Endodermal cell (in vitro differentiated cells): Measurements from ENCODE around the gene SFRP4. TPM values are rescaled to one million over a fixed set of nuclear protein-coding genes. Genes with fewer than 3 reads are reported as not detected.

ENCODE experiments used
- DNase-seq: peaks from one replicate; pipeline ENCODE4 v3.0.0-alpha.2; 2017
- H3K27ac ChIP-seq: 2 replicates; pipeline ENCODE4 v1.5.1; 2013; ENCODE audit warnings: mild to moderate bottlenecking, low read depth, low read length, moderate library complexity
- H3K27me3 ChIP-seq: 2 replicates; pipeline ENCODE4 v1.6.1; 2013; ENCODE audit warnings: mild to moderate bottlenecking, low read length, moderate library complexity; ENCODE audit not compliant: insufficient read depth, control insufficient read depth, poor library complexity, severe bottlenecking
- H3K36me3 ChIP-seq: 2 replicates; pipeline ENCODE4 v1.7.0; 2013; ENCODE audit warnings: mild to moderate bottlenecking, low read length, moderate library complexity; ENCODE audit not compliant: control insufficient read depth, insufficient read depth
- H3K4me1 ChIP-seq: one replicate; pipeline ENCODE4 v1.7.0; 2013; ENCODE audit warnings: low read length; ENCODE audit not compliant: control insufficient read depth, insufficient read depth
- H3K4me3 ChIP-seq: 2 replicates; pipeline ENCODE4 v1.5.1; 2013; ENCODE audit warnings: mild to moderate bottlenecking, low read length, moderate library complexity
- H3K9ac ChIP-seq: 2 replicates; pipeline ENCODE4 v1.6.1; 2013; ENCODE audit warnings: mild to moderate bottlenecking, low read length, moderate library complexity; ENCODE audit not compliant: poor library complexity, severe bottlenecking; ENCODE audit errors: extremely low read depth
- H3K9me3 ChIP-seq: 2 replicates; pipeline ENCODE4 v1.6.1; 2013; ENCODE audit warnings: mild to moderate bottlenecking, low read length, moderate library complexity; ENCODE audit not compliant: control insufficient read depth
- H3K27ac Mint-ChIP-seq: 2 replicates; pipeline ENCODE4 v1.8.0; 2020; ENCODE audit warnings: mixed read lengths
- H3K27me3 Mint-ChIP-seq: 2 replicates; pipeline ENCODE4 v1.8.0; 2021; ENCODE audit warnings: mild to moderate bottlenecking, mixed read lengths; ENCODE audit not compliant: insufficient read depth
- H3K36me3 Mint-ChIP-seq: 2 replicates; pipeline ENCODE4 v1.8.0; 2020; ENCODE audit warnings: low read depth, mixed read lengths
- H3K4me1 Mint-ChIP-seq: 2 replicates; pipeline ENCODE4 v1.8.0; 2020; ENCODE audit warnings: mixed read lengths
- H3K4me3 Mint-ChIP-seq: 2 replicates; pipeline ENCODE4 v1.8.0; 2020; ENCODE audit warnings: mild to moderate bottlenecking, moderate library complexity, mixed read lengths
- H3K9me3 Mint-ChIP-seq: 2 replicates; pipeline ENCODE4 v1.8.0; 2020; ENCODE audit warnings: mild to moderate bottlenecking, mixed read lengths
- WGBS, 2 experiments: methylation state at CpG; one replicate each; pipeline versions ENCODE4 v1.1.5 to v1.1.7; 2013; ENCODE audit warnings: missing lambda C conversion rate in 2 of 2, mixed read lengths in 1 of 2; ENCODE audit not compliant: insufficient coverage in 1 of 2, insufficient read length in 1 of 2; 5-methylcytosine and 5-hydroxymethylcytosine counted together
- total RNA-seq, 2 donors: library from RNA; stranded (reverse); fragmentation: NEBNext Ultra II Directional in 1 of 2; extraction: Animal tissue kit (Norgen Biotek cat#: 25700) in 1 of 2; gene quantifications; 2 replicates in 1 of 2; 3 replicates in 1 of 2; pipeline ENCODE4 v1.2.1, GENCODE V29; 2021
- TF ChIP-seq, protein P1 (sequence below): fragments of 200-600 bp; sonication (generic); conservative IDR thresholded peaks from 2 replicates; pipeline ENCODE4 v1.5.0; 2021; ENCODE audit warnings: antibody characterized with exemption, mild to moderate bottlenecking

SFRP4 gene
- total RNA-seq, 2 donors from 2014 or later, result not detected

DNA sequence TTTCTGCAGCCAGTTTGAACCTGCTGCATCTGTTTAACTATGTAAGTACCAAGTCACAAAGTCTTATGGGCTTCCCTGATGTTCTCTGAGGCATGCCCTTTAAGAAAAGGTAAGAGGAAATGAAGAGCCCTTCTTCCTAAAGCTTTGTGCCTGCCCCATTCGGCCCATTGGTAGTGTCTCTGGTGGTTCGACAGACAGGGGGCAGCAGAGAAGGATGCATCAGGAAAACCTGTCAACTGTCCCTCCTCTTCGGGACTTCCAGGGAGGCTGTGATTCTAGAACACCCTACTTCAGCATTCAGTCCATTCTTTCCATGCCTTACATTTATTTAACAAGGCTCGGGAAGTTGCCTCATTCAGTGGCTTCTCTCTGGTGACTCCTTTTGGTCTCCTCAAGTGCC is 1.9 kb upstream of the SFRP4 start:
- Mint-ChIP-seq H3K4me1 (peaks cover 7% of the 10 kb centered on the region), H3K9me3 (no peaks in the 10 kb centered on the region), H3K4me3 (no peak overlapping the region), H3K36me3 (no peaks in the 10 kb centered on the region), H3K27ac (no peak overlapping the region), H3K27me3 (peaks cover 91% of the 10 kb centered on the region)
- DNase-seq, result peak; percentile 63
- Histone ChIP-seq H3K9me3 (no peaks in the 10 kb centered on the region), H3K27me3 (peaks cover 91% of the 10 kb centered on the region), H3K4me1 (no peaks in the 10 kb centered on the region), H3K27ac (no peak overlapping the region), H3K36me3 (no peaks in the 10 kb centered on the region), H3K4me3 (no peak overlapping the region), H3K9ac (no peak overlapping the region)
- 81 to 89% methylated on average over 4 of the region's 4 CpGs for WGBS, 2 experiments
- TF ChIP-seq, protein P1, sequence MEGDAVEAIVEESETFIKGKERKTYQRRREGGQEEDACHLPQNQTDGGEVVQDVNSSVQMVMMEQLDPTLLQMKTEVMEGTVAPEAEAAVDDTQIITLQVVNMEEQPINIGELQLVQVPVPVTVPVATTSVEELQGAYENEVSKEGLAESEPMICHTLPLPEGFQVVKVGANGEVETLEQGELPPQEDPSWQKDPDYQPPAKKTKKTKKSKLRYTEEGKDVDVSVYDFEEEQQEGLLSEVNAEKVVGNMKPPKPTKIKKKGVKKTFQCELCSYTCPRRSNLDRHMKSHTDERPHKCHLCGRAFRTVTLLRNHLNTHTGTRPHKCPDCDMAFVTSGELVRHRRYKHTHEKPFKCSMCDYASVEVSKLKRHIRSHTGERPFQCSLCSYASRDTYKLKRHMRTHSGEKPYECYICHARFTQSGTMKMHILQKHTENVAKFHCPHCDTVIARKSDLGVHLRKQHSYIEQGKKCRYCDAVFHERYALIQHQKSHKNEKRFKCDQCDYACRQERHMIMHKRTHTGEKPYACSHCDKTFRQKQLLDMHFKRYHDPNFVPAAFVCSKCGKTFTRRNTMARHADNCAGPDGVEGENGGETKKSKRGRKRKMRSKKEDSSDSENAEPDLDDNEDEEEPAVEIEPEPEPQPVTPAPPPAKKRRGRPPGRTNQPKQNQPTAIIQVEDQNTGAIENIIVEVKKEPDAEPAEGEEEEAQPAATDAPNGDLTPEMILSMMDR, result peak; percentile 67

DNA sequence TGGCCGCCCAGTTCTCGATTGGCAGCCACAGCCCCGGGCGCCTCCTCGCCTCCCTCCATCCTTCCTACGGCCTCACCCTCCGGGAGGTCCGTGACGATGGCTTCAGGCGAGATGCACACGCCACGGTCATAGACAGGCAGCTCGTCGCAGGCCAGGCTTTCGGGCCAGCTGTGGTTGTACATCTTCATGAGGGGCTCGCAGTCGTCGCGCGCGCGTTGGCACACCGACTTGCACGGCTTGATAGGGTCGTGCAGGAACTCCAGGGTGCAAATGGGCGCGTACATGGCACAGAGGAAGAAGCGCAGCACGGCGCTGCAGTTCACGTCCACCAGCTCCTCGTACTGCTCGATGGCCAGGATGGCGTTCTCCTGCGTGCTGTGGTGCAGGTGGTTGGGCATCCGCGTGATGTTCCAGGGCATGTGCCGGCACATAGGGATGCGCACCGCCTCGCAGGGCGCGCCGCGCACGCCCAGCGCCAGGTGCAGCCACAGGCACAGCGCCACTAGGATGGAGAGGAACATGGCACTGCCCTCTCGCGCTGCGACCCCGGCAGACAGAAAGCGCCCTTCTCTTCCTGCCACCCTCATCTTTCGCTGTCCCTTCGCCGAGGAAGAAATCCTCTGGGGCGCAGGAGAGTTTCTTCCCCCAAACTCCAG is 472 bp downstream of the SFRP4 start:
- Mint-ChIP-seq H3K4me3 (peak overlapping the region; percentile 49), H3K4me1 (peaks cover 7% of the 10 kb centered on the region), H3K27ac (no peak overlapping the region), H3K27me3 (peaks cover 81% of the 10 kb centered on the region), H3K9me3 (no peaks in the 10 kb centered on the region), H3K36me3 (no peaks in the 10 kb centered on the region)
- peak; percentile 73 for DNase-seq
- Histone ChIP-seq H3K27me3 (peaks cover 93% of the 10 kb centered on the region), H3K27ac (no peak overlapping the region), H3K4me3 (peak overlapping the region; percentile 75), H3K9ac (no peak overlapping the region), H3K9me3 (no peaks in the 10 kb centered on the region), H3K4me1 (no peaks in the 10 kb centered on the region), H3K36me3 (no peaks in the 10 kb centered on the region)
- WGBS, 2 experiments, result 22 to 54% methylated on average over 22 to 57 of the region's 57 CpGs
- TF ChIP-seq, protein P1, result no peak

DNA sequence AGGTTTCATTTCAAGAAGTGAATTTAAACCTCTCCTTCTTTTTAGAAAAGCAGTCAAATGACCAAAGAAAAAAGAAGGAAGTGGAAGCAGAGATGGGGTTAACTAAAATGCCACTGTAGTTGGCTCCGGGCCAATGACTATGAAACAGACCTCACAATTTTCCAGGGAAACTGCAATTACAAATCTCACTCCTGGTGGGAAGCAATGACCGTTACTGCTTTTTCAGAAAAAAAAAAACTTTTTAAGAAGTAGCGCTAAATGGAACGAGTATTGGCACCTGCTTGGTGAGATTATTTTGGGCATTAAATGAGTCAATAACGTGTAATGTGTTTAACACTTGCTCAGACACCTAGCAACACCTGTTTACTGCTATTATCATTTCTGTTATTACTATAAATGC is 1.2 kb downstream of the SFRP4 start:
- Histone ChIP-seq H3K9me3 (no peaks in the 10 kb centered on the region), H3K4me3 (no peak overlapping the region), H3K9ac (no peak overlapping the region), H3K36me3 (no peaks in the 10 kb centered on the region), H3K4me1 (no peaks in the 10 kb centered on the region), H3K27me3 (peaks cover 91% of the 10 kb centered on the region), H3K27ac (no peak overlapping the region)
- H3K4me3 Mint-ChIP-seq, result no peak overlapping the region
- H3K9me3 Mint-ChIP-seq, result no peaks in the 10 kb centered on the region
- peaks cover 5% of the 10 kb centered on the region for H3K4me1 Mint-ChIP-seq
- H3K27me3 Mint-ChIP-seq, result peaks cover 81% of the 10 kb centered on the region
- 80 to 89% methylated on average over 3 to 5 of the region's 5 CpGs for WGBS, 2 experiments
- TF ChIP-seq, protein P1, result no peak
- H3K27ac Mint-ChIP-seq, result no peak overlapping the region
- no peak for DNase-seq
- H3K36me3 Mint-ChIP-seq, result no peaks in the 10 kb centered on the region
